Transverse colon (tissue), 3 donors: ENCODE data around the gene CSTB.

Source experiments
- POLR2A ChIP-seq: fragments of 450-650 bp; IDR thresholded peaks from one replicate; pipeline ENCODE4 v1.6.1; 2016; ENCODE audit warnings: antibody characterized with exemption, mild to moderate bottlenecking, moderate library complexity
- POLR2AphosphoS5 ChIP-seq, 3 donors: sonication (generic); formaldehyde crosslinking; IDR thresholded peaks; one replicate each; pipeline ENCODE4 v1.6.1; 2016; ENCODE audit warnings: antibody characterized with exemption in 3 of 3

GRCh38 chr21:43760391-43760958 lies 15.6 kb downstream of the CSTB start:
- TF ChIP-seq POLR2A (no peak), POLR2AphosphoS5 (IDR thresholded peaks at IDR 0.05) (no peak)
